ENCODE measurements around the gene BRMS1L.

DNA sequence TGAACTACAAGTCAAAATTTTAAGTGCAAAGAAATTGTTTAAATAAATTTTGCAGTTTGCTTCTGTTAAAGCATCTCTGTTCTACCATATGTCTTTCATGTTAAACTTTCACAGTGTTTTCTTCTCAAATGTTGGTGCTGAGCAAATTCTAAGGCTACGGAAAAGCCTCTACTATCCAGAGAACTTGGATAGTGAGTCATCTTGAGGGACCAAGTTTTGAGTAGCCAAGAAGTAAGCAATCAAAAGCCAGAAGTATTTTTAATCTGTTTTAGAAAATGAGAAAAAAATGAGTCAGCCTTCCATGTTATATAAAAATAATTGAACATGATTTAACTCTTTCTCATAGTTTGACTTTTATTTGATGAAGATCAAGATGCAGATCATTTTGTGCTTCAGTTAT lies 3.3 kb downstream of the BRMS1L start:
- TF ChIP-seq, protein P1, sequence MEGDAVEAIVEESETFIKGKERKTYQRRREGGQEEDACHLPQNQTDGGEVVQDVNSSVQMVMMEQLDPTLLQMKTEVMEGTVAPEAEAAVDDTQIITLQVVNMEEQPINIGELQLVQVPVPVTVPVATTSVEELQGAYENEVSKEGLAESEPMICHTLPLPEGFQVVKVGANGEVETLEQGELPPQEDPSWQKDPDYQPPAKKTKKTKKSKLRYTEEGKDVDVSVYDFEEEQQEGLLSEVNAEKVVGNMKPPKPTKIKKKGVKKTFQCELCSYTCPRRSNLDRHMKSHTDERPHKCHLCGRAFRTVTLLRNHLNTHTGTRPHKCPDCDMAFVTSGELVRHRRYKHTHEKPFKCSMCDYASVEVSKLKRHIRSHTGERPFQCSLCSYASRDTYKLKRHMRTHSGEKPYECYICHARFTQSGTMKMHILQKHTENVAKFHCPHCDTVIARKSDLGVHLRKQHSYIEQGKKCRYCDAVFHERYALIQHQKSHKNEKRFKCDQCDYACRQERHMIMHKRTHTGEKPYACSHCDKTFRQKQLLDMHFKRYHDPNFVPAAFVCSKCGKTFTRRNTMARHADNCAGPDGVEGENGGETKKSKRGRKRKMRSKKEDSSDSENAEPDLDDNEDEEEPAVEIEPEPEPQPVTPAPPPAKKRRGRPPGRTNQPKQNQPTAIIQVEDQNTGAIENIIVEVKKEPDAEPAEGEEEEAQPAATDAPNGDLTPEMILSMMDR (conservative IDR thresholded peaks at IDR 0.05): no peak
- TF ChIP-seq EZH2 (IDR thresholded peaks at IDR 0.05; ENCODE audit: low read depth): no peak

Measured in PC-9 (cell line).